Activated CD4-positive, CD25-positive, alpha-beta regulatory T cell treated with anti-CD3 and anti-CD28 coated beads, Interleukin-2, amount 50 U/mL, for 16 hours (primary cell): Measurements from ENCODE around the gene SLC38A1.
"Not testable (repeated sequence)": the region's sequence is repeated elsewhere in the genome, so short reads cannot be mapped to it uniquely, and the experiment has no call there.

Source experiments
- DNase-seq: peaks from one replicate; pipeline ENCODE4 v3.0.0-alpha.2; 2020; ENCODE audit warnings: low read depth, low spot score

Gene SLC38A1

GRCh38 chr12:46268583-46269428 lies at the start of gene SLC38A1:
SLC38A1 (minus strand) TSS chr12:46269043; CDS start chr12:46239800, 29,243 bp downstream.
- DNase-seq, result peak; percentile 71

GRCh38 chr12:46318037-46318436 lies 49.2 kb upstream of the SLC38A1 start:
- no peak for DNase-seq

GRCh38 chr12:46304070-46304469 lies 35.2 kb upstream of the SLC38A1 start:
- DNase-seq, result no peak

- peak; percentile 22 for DNase-seq
Measured at GRCh38 chr12:46303039-46303666, 34.3 kb upstream of the SLC38A1 start.

GRCh38 chr12:46300910-46301309 lies 32.1 kb upstream of the SLC38A1 start:
- DNase-seq, result no peak

- DNase-seq, result no peak
Measured at GRCh38 chr12:46299851-46300250, 31.0 kb upstream of the SLC38A1 start.

GRCh38 chr12:46298261-46298660 lies 29.4 kb upstream of the SLC38A1 start:
- no peak for DNase-seq

- DNase-seq, result no peak
Measured at GRCh38 chr12:46296822-46297221, 28.0 kb upstream of the SLC38A1 start.

- DNase-seq, result no peak
Measured at GRCh38 chr12:46292754-46293402, 24.0 kb upstream of the SLC38A1 start.

- not testable (repeated sequence) for DNase-seq
Measured at GRCh38 chr12:46291953-46292352, 23.1 kb upstream of the SLC38A1 start.

GRCh38 chr12:46285177-46285576 lies 16.3 kb upstream of the SLC38A1 start:
- DNase-seq, result not testable (repeated sequence)

GRCh38 chr12:46282829-46283228 lies 14.0 kb upstream of the SLC38A1 start:
- DNase-seq, result no peak

GRCh38 chr12:46276756-46277155 lies 7.9 kb upstream of the SLC38A1 start:
- DNase-seq, result no peak

- no peak for DNase-seq
Measured at GRCh38 chr12:46271863-46272262, 3.0 kb upstream of the SLC38A1 start.

GRCh38 chr12:46269429-46270241 lies 792 bp upstream of the SLC38A1 start:
- peak; percentile 39 for DNase-seq

- no peak for DNase-seq
Measured at GRCh38 chr12:46267825-46268582, 839 bp downstream of the SLC38A1 start.

- no peak for DNase-seq
Measured at GRCh38 chr12:46267575-46267824, 1.3 kb downstream of the SLC38A1 start.

- peak; percentile 39 for DNase-seq
Measured at GRCh38 chr12:46266869-46267574, 1.8 kb downstream of the SLC38A1 start.

- no peak for DNase-seq
Measured at GRCh38 chr12:46266382-46266791, 2.5 kb downstream of the SLC38A1 start.

- DNase-seq, result no peak
Measured at GRCh38 chr12:46265734-46266133, 3.1 kb downstream of the SLC38A1 start.

GRCh38 chr12:46265102-46265501 lies 3.7 kb downstream of the SLC38A1 start:
- DNase-seq, result no peak
